NCI-H1417 (cell line): Measurements from ENCODE around the gene DUSP12.
"Not testable (repeated sequence)": the region's sequence is repeated elsewhere in the genome, so short reads cannot be mapped to it uniquely, and the experiment has no call there.

ENCODE experiments used
- DNase-seq, 3 experiments: peaks; one replicate each; lab custom pipeline; 2025; lab: John Stamatoyannopoulos, UW

The DUSP12 gene, protein sequence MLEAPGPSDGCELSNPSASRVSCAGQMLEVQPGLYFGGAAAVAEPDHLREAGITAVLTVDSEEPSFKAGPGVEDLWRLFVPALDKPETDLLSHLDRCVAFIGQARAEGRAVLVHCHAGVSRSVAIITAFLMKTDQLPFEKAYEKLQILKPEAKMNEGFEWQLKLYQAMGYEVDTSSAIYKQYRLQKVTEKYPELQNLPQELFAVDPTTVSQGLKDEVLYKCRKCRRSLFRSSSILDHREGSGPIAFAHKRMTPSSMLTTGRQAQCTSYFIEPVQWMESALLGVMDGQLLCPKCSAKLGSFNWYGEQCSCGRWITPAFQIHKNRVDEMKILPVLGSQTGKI

DNA sequence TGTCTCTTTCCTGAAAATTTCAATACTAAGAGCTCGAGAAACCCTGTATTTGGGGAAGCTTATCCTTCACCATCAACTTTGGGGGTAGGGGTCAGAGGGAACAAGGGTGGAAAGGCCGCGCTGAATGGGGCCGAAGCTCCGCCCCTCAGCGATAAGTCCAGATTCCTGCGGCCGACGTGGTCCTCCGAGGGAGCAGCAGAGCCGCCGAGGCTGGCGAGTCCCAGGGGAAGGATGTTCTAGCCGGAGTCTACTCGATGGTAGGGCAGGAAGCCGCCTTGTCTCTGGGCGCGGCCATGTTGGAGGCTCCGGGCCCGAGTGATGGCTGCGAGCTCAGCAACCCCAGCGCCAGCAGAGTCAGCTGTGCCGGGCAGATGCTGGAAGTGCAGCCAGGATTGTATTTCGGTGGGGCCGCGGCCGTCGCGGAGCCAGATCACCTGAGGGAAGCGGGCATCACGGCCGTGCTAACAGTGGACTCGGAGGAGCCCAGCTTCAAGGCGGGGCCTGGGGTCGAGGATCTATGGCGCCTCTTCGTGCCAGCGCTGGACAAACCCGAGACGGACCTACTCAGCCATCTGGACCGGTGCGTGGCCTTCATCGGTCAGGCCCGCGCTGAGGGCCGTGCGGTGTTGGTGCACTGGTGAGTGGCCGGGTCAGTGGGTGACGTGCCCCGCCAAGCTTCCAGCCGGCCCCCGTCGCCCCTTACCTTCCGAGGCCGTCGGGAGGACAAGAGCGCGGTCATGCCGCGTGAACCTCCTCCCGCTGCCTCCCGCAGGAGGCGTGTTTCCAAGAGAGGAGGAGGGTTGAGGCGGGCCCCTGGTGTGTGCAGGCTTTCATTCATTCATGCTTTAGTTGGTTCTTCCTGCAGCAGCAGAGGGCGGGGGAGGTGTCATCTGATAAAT, at the start of gene DUSP12:
Gene DUSP12, plus strand, starts transcription at position 278 of the 899 bp plus-strand sequence. Its CDS starts 16 bp downstream, at position 294.
- DNase-seq: peak; percentile 94 to 99 (median 98)

DNA sequence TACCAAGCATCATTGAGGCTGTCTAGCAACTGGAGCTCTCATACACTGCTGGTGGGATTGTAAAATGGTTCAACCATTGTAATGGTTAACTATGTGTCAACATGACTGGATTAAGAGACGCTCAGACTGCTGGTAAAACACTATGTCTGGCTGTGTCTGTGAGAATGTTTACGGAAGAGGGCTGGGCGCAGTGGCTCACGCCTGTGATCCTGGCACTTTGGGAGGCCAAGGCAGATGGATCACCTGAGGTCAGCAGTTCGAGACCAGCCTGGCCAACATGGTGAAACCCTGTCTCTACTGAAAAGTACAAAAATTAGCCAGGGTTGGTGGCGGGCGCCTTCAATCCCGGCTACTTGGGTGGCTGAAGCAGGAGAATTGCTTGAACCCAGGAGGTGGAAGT, 47.3 kb upstream of the DUSP12 start:
- peak in 1 of 3 experiments; percentile 23 for DNase-seq

DNA sequence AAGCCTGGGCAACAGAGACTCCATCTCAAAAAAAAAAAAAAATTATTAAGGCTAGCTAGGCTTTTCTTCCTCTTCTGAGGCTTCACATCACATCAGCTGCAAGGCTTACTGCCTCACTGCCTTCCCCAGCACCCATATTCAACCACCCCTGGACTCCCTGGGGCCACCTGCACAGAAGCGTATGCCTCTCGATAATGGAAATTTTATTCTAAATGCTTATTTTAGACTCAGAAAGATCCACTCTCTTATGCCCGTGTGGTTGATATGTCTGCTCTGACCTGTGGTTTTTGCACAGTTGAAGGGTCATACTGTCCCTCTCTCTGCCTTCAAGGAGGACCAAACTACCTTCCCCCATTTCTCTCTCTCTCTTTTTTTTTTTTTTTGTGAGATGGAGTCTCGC, 44.0 kb upstream of the DUSP12 start:
- DNase-seq: no peak

DNA sequence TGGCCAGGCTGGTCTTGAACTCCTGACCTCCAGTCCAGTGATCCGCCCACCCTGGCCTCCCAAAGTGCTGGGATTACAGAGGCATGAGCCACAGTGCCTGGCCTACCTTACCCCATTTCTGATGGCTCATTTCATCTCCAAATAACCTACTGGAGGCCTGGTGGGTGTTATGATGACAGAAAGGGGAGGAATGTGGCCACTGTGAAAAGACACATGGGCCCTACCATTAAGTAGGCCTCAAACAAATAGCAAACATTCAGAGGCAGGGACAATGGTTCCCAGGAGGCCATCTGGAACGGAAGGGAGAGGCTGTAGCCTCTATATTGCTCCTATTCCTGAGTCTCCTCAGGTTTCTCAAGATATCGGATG, 43.5 kb upstream of the DUSP12 start:
- DNase-seq: no peak

DNA sequence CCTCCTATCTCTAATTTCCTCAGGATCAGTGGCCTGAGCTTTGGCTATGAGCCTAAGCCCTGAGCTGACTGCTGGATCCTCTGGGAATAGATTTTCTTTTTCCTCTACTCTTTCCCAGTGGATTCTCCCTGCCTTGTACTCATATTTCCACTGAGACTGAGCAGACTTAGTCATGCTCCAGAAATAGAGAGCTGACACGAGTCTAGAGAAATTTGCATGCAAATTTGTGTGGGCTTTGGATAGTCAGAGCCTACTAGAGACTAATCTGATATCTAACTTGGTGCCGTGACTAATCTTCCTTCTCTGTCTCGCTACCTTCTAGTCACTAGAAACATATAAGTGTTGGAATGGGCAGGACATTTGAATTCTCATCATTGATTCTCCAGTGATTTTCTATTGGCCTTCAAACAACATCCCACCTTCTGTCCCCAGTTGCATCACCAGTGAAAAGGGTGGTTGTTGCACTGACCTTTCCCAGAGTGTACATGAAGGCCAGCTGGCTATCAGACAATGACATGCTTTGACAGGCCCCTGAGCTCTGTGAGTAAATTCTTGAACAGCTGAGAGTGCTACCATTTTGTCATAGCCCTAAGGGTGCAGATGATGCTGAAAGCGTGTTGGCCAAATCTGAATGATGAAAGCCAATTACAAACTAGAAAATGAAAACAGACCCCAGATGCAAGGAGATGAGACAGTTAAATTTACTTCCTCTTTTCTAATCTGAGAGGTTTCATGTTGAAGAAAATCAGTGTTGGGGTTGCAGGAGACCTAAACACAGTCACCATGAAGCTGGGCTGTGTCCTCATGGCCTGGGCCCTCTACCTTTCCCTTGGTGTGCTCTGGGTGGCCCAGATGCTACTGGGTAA, 42.9 kb upstream of the DUSP12 start, which contains the start of gene FCRLA:
Gene FCRLA, plus strand, starts transcription at position 748 of the 866 bp plus-strand sequence. Its CDS starts 36 bp downstream, at position 784.
- no peak for DNase-seq

DNA sequence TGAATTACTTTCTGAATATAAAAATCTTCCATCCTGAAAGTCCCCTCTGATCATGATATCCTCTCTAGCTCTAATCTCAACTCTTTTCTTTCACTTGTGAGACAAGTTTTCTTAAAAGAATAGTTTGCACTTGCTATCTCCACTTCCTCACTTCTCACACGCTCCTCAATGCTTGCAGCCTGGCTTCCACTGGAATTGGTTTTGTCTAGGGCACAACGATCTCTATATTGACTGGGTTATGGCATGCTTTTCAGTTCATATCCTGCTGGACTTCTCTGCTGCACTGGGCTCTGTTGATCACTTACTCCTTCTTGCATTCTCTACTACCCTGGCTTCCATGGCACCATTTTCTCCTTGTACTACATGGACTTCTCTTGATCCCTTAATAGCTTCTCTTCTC, 42.1 kb upstream of the DUSP12 start:
- no peak for DNase-seq

DNA sequence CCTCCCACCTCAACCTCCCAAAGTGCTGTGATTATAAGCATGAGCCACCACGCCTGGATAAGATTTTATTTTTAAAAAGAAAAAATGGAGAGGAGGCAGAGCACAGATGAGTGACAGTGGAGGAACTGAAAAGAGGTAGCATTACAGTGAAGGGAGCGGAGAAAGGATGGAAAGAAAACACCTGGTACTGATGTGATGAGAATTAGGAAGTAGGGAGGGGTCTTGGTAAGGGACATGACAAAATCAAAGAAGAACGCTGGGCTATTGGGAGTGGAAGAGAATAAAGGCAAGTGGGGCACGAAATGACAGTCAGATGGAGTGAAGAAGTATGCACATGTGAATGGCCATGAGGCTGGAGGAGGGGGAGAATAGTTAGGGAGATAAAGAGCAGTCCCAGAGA, 40.2 kb upstream of the DUSP12 start:
- no peak for DNase-seq

DNA sequence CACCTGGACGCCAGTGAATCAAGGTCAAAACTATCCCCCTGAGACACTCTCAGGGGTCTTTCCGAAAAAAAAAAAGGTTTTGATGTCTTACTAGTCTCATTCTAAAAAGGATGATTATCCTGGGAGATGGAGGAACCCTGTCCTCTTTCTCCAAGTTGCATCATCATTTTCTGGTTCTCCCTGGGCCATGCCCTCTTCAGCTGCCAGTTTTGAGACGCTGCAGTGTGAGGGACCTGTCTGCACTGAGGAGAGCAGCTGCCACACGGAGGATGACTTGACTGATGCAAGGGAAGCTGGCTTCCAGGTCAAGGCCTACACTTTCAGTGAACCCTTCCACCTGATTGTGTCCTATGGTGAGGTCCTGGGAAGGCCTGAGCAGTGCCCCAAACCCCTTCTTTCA, 39.0 kb upstream of the DUSP12 start:
- no peak for DNase-seq

DNA sequence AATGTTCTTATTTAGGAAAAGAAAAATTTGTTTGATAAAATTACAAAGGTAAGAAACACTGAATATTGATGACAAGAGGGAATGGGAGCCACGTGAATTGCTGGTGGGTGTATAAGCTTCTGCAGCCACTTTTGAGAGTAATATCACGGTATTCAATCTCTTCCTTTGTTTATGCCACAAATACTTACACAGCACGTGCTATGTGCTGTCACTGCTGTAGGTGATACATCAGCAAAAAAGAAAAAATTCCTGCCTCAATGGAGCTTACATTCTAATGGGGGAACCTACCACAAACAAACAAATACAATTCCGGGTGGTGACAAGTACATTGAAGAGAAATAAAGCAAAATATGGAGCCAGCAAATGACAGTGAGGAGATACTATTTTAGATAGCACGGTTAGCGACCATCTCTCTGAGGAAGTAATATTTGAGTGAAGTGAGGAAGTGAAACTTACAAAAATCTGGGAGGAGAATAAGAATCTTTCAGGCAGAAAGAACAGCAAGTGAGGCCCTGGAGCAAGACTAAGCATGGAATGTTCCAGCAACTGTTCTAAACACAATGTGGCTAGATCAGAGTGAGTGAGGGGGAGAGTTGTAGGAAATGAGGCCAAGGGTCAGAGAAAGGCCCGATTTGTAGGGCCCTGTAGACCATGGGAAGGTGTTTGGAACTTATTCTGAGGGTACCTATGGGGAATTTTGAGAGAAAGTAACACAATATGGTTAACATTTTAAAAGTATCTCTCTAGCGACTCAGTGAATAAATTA, 30.8 kb upstream of the DUSP12 start:
- DNase-seq: no peak

DNA sequence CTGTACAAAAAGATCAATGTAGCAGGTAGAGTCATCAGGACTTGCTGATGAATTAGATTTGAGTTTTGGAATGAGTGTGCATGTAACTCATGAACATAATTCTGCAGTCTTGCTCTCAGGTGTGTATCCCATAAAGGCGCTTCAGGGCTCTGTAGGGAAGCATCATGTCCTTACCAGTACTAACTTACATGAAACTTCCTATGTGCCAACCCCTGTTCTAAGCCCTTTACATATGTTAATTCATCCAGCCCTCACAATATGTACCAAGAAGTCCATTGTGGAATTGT, 30.3 kb upstream of the DUSP12 start:
- no peak for DNase-seq

DNA sequence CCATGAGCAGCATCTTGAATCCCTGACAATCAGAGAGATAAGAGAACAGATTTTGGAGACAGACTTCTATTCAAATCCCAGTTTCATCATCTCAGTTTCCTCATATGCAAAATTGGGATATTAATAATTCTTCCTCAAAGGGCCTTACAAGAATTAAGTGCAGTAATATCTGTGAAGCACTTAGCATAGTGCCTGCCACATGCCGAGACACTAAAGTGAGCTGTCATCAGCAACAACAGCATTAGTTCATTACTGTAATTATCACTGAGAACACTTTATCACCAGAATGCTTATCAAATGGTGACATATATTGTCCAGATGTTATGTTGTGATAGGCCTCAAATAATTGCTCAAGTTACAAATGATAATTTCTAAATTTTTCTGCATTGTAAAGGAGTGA, 29.2 kb upstream of the DUSP12 start:
- DNase-seq: no peak

DNA sequence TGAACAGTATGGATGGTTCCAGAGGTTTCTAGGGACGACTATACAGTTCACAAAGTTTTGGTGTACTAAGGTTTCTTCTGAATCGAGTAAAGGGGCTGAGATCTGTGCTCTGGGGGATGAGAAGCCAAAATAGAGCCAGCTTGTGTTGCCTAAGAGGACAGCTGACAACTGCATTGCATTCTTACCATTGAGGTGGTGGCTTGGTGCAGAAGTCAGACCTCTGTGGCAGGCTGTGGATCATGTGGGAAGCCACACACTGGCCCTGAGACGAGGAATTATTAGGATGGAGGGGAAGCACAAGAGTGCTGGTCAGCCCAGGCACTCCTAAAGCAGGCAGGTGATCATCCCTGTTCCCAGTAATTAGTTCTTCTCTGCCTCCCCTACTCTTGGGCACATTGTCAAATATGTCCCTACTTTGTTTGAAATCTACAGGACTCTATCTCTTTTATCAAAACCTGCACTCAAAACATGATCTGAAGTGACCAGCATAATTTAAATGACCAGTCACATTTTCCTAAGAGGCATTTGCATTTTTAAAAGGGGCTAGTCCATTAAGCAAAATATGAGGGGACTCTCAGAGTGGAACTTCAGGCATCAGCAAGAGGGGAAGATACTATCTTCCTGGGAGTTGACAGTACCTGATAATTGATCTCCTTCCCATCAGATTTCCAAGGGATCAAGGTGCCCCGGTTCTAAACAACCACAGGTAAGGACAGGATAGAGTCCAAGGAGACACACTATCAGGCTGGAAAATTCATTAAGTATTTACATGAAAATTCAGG, 28.4 kb upstream of the DUSP12 start, which contains the start of gene FCRLB:
Gene FCRLB, plus strand, starts transcription at position 589 of the 782 bp plus-strand sequence. CDS start 1,129 bp downstream, outside the sequence.
- DNase-seq: no peak

DNA sequence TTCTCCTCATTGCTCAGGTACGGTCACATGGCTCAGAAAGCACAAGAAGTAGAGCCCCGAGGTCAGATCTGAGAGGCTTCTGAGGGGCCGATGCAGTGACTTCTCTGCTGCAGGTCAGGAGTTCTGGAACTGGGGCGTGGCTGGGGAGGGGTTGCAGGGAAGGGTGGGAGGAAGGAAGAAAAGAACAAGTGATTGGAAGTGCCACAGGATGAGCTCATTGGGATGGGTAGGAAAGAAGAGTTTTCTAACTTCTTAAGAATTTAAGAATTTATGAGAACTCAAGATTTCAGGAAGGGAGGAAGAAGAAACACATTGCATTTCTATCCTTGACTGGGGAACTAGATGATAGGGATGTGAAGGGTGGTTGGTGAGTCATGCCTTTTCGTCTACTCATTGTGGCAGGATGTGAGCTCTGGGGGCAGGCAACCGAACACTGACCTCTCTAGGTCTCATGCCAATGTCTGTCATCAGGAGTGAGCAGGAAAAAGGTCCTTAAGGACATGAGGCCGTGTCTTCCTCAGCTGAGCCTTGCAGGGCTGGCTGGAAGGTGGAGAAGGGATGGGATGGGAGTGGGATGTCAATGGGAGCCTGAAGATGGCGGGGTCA, 27.7 kb upstream of the DUSP12 start:
- no peak for DNase-seq

DNA sequence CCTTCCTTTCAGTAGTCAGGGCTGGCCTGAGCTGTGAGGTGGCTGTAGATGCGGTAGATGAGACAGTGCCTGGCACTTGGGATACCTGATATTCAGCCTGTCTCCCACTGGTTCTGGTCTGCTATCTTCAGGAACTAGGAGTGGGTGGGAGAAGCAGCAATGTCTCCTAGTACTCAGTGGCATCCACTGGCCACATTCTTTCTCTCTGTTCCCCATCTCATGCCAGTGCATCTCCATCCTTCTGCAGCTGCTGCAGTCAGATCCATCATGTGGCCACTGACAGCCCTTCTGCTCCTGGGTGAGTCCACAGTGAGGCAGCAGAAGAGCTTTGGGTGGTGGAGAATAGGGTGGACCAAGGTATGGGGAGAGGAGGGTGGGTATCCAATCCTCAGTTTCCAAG, 27.2 kb upstream of the DUSP12 start:
- DNase-seq: no peak

DNA sequence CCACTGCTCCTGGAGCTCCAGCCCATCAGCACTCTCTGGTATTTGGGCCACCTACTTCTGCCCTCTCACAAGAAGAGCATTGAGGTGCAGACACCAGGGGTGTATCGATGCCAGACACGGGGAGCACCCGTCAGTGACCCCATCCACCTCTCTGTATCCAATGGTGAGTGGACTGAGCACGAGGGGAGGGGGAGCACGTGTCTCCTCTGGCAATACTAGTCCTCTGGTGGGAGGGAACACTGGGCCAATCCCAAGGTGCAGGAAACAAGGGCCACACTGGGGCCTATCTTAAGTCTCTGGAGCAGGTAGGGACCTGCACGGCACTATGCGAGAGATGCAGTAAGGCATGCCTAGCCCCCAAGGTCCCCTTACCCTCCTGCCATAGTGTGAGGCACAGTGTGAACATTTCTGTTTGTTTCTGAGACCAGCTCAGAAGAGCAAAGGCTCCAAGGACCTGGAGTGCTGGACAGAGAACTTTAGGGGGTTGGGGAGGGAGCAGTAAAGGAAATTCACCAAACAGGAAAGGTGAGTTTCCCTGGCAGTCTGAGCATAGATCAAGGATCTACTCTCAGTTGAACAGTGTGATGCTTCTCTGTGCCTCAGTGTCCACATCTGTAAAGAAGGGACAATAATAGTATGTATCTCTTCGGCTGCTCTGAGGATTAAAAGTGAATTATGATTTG, 26.0 kb upstream of the DUSP12 start:
- DNase-seq: no peak

DNA sequence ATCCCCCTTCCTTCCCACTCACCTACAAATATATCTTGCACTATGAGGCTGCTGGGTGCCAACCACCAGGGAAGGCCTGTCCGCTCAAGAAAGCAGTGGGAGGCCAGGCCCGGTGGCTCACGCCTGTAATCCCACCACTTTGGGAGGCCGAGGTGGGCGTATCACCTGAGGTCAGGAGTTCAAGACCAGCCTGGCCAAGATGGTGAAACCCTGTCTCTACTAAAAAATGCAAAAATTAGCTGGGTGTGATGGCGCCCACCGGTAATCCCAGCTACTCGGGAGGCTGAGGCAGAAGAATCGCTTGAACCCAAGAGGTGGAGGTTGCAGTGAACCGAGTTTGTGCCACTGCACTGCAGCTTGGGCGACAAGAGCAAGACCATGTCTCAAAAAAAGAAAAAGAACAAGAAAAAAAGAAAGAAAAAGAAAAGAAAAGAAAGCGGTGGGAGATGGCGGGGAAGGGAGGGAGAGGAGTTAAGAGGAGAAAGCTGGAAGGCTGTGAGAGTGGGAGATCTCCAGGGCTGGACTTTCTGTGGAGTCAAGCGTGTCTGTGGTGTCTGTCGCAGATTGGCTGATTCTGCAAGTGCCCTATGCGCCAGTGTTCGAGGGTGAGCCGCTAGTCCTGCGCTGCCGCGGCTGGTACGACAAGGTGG, 24.2 kb upstream of the DUSP12 start:
- not testable (repeated sequence) for DNase-seq

DNA sequence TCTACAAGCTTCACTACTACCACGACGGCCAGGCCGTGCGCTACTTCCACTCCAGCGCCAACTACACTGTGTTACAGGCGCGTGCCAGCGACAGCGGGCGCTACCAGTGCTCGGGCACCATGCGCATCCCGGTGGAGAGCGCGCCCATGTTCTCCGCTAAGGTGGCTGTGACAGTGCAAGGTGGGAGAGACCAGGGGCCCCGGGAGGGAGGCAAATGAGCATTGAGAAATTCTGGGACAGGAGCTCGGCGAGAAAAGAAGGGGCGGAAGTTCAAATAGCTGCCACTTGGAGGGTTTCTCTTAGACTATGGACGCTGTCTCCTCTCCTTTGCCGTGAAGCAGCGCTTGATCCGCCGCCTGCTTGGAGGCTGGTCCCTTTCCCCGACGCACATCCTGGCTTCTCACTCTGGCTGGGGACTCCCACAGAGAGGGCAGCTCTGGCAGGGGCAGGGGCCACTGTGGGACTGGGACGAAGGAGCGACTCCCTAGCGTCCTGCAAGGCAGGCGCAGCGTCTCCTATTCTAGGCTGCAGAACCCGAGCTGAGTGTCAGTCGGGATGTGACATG, 23.6 kb upstream of the DUSP12 start:
- DNase-seq: peak in 2 of 3 experiments; percentile 67 to 70

DNA sequence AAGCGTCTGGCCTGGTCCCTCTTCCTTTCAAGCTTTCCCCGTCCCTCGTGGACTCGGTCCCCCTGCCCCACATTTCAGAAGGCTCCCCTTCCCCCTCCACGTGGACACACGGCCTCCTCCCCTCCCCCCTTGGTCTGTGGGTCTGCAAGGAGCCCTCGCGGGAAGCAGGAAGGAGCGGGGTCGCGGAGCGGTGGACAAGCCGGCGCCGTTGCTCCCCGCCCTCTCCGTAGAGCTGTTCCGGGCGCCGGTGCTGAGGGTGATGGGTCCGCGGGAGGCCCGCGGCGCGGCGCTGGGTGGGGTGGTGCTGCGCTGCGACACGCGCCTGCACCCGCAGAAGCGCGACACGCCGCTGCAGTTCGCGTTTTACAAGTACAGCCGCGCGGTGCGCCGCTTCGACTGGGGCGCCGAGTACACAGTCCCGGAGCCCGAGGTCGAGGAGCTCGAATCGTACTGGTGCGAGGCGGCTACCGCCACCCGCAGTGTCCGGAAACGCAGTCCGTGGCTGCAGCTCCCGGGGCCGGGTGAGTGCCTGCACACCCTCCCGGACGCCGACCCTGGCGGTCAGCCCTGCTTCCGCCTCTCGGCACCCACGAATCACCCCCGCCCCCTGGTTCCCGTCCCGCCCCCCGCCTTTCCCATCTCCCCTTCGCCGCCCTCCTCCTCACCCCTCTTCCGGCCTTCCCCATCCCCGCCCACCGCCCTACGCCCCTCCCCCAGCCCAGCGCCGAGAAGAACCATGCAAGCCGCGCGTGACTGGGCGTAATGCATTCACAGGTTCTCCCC, 22.9 kb upstream of the DUSP12 start:
- peak in 2 of 3 experiments; percentile 78 to 79 for DNase-seq
